Measurements from ENCODE around the gene PHF10. TPM values are rescaled to one million over a fixed set of nuclear protein-coding genes. Genes with fewer than 3 reads are reported as not detected.

PHF10 gene
- total and polyA plus RNA-seq, 2 experiments from 2014 or later: 5.9 to 10.7 TPM

DNA sequence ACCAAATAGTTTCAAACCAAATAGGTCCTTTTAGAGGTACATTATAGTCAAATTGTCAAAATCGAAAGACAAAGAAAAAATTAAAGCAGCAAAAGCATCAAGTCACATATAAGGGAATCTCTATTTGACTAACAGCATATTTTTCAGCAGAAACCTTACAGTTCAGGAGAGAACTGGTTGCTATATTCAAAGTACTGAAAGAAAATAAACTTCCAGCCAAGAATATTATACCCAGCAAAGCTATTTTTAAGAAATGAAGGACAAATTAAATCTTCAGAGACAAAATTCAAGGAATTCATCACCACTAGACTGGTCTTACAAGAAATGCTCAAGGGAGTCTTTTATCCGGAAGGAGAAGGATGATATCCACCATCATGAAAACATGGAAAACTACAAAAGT, 38.4 kb downstream of the PHF10 start:
- Histone ChIP-seq H3K4me1 (ENCODE audit: insufficient read depth) (peaks cover 3% of the 10 kb centered on the region; the same call in 1 of the 2 replicates), H2AFZ (no peak overlapping the region), H3K4me3 (no peak overlapping the region), H3K9me3 (ENCODE audit: low read depth) (peaks cover 6% of the 10 kb centered on the region), H3K9ac (no peak overlapping the region), H3K27me3 (replicated peaks; ENCODE audit: insufficient read depth) (no peaks in the 10 kb centered on the region), H3K27ac (no peak overlapping the region), H3K36me3 (ENCODE audit: low read depth) (peaks cover 30% of the 10 kb centered on the region), H4K20me1 (ENCODE audit: insufficient read depth) (no peaks in the 10 kb centered on the region), H3K4me2 (ENCODE audit: unreplicated experiment) (no peak overlapping the region), H3K9me2 (ENCODE audit: insufficient read depth) (no peaks in the 10 kb centered on the region), H3F3A (ENCODE audit: insufficient read depth) (0 out of 2 replicates have a peak, but pooled peaks cover 10% of the 10 kb centered on the region), H3K79me2 (ENCODE audit: insufficient read depth) (peaks cover 2% of the 10 kb centered on the region; the same call in 1 of the 2 replicates)
- whole genome bisulfite sequencing, 2 experiments (ENCODE audit: low coverage in 1 of 2, low lambda C conversion rate in 2 of 2, missing lambda C conversion rate in 2 of 2): 90 to 93% methylated on average over 2 of the region's 2 CpGs
- TF ChIP-seq EZH2phosphoT487 (IDR thresholded peaks at IDR 0.05; ENCODE audit: insufficient read depth, low read depth) (no peak), EZH2 (IDR thresholded peaks at IDR 0.05; ENCODE audit: insufficient read depth, poor library complexity, severe bottlenecking) (no peak)
- DNase-seq: no peak
- in situ Hi-C loops (cut with MboI): no loop called here

DNA sequence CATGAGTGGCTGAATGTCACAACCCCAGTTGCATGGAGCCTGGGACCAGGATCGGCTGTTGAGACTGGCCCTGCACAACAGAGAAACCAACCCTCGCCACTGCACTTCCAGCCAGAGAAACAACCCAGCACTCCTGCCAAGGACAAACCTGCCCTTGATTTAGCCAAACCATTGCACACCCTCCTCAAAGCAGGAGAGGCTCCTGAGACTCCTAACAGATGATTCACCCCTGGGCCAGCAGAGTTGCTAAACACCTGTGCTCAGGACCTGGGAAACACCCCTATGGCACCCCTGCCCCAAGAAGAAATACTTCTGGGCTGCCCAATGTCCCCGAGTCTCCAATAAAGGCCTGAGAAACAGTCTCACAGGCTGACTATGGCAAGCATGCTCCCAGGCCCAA, 40.2 kb downstream of the PHF10 start:
- 87 to 93% methylated on average over 3 of the region's 3 CpGs for WGBS, 2 experiments (ENCODE audit: low coverage in 1 of 2, low lambda C conversion rate in 2 of 2, missing lambda C conversion rate in 2 of 2)
- no peak for DNase-seq
- TF ChIP-seq EZH2 (IDR thresholded peaks at IDR 0.05; ENCODE audit: insufficient read depth, poor library complexity, severe bottlenecking) (no peak), EZH2phosphoT487 (IDR thresholded peaks at IDR 0.05; ENCODE audit: insufficient read depth, low read depth) (no peak)
- H3K27me3 ChIP-seq (replicated peaks; ENCODE audit: insufficient read depth): no peaks in the 10 kb centered on the region
- no peaks in the 10 kb centered on the region for H4K20me1 ChIP-seq (ENCODE audit: insufficient read depth)
- H3K27ac ChIP-seq: no peak overlapping the region
- 0 out of 2 replicates have a peak, but pooled peaks cover 4% of the 10 kb centered on the region for H3F3A ChIP-seq (ENCODE audit: insufficient read depth)
- no peaks in the 10 kb centered on the region for H3K4me1 ChIP-seq (ENCODE audit: insufficient read depth)
- H2AFZ ChIP-seq: no peak overlapping the region
- no peaks in the 10 kb centered on the region for H3K79me2 ChIP-seq (ENCODE audit: insufficient read depth)
- H3K9me3 ChIP-seq (ENCODE audit: low read depth): peaks cover 6% of the 10 kb centered on the region
- in situ Hi-C loops (cut with MboI): no loop called here
- no peak overlapping the region for H3K9ac ChIP-seq
- peaks cover 32% of the 10 kb centered on the region for H3K36me3 ChIP-seq (ENCODE audit: low read depth)
- H3K9me2 ChIP-seq (ENCODE audit: insufficient read depth): no peaks in the 10 kb centered on the region
- no peak overlapping the region for H3K4me3 ChIP-seq
- H3K4me2 ChIP-seq (ENCODE audit: unreplicated experiment): no peak overlapping the region

DNA sequence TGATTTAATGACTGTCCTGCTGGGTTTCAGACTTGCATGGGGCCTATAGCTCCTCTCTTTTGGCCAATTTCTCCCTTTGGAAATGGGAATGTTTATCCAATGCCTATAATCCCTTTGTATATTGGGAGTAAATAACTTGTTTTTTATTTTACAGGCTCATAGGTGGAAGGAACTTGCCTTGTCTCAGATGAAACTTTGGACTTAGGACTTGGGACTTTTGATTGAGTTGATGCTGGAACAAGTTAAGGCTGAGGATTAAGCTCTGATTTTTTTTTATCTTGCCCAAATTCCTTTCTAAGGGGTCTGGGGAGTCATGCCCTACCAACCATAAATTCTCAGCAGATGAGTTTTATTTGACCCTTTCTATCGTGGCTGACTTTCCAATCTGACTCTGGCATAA, 46.0 kb downstream of the PHF10 start:
- no peak for DNase-seq
- H3K27ac ChIP-seq: no peak overlapping the region
- no peak overlapping the region for H3K4me2 ChIP-seq (ENCODE audit: unreplicated experiment)
- TF ChIP-seq EZH2 (IDR thresholded peaks at IDR 0.05; ENCODE audit: insufficient read depth, poor library complexity, severe bottlenecking) (no peak), EZH2phosphoT487 (IDR thresholded peaks at IDR 0.05; ENCODE audit: insufficient read depth, low read depth) (no peak)
- H3K36me3 ChIP-seq (ENCODE audit: low read depth): peaks cover 9% of the 10 kb centered on the region; the same call in 1 of the 2 replicates
- H3K79me2 ChIP-seq (ENCODE audit: insufficient read depth): no peaks in the 10 kb centered on the region
- in situ Hi-C loops (cut with MboI): no loop called here
- H3K9ac ChIP-seq: no peak overlapping the region
- no peak overlapping the region for H3K4me3 ChIP-seq
- H3F3A ChIP-seq (ENCODE audit: insufficient read depth): no peaks in the 10 kb centered on the region
- H3K27me3 ChIP-seq (replicated peaks; ENCODE audit: insufficient read depth): no peaks in the 10 kb centered on the region
- H4K20me1 ChIP-seq (ENCODE audit: insufficient read depth): no peaks in the 10 kb centered on the region
- no peaks in the 10 kb centered on the region for H3K9me2 ChIP-seq (ENCODE audit: insufficient read depth)
- H2AFZ ChIP-seq: no peak overlapping the region
- no peaks in the 10 kb centered on the region for H3K4me1 ChIP-seq (ENCODE audit: insufficient read depth)
- no peaks in the 10 kb centered on the region for H3K9me3 ChIP-seq (ENCODE audit: low read depth)
- 94 to 97% methylated on average over 1 of the region's 1 CpG for WGBS, 2 experiments (ENCODE audit: low coverage in 1 of 2, low lambda C conversion rate in 2 of 2, missing lambda C conversion rate in 2 of 2)

DNA sequence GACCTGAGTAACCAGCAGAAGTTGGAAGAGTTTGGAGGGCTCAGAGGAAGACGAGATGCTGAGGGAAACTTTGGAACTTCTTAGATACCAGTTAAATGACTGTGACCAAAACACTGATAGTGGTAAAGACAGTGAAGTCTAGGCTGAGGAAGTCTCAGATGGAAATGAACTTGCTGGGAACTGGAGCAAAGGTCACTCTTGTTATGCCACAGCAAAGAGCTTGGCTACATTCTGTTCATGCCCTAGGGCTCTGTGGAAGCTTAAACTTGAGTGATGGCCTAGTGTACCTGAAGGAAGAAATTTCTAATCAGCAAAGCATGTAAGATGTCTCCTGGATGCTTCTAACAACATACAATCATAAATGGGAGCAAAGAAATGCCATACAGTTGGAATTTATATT, 47.2 kb downstream of the PHF10 start:
- Histone ChIP-seq H3K79me2 (ENCODE audit: insufficient read depth) (no peaks in the 10 kb centered on the region), H3K9me2 (ENCODE audit: insufficient read depth) (no peaks in the 10 kb centered on the region), H3K36me3 (ENCODE audit: low read depth) (peaks cover 9% of the 10 kb centered on the region; the same call in 1 of the 2 replicates), H3K9ac (no peak overlapping the region), H3K4me3 (no peak overlapping the region), H3K27ac (no peak overlapping the region), H3K4me1 (ENCODE audit: insufficient read depth) (no peaks in the 10 kb centered on the region), H3K4me2 (ENCODE audit: unreplicated experiment) (no peak overlapping the region), H3K9me3 (ENCODE audit: low read depth) (no peaks in the 10 kb centered on the region), H2AFZ (no peak overlapping the region), H3F3A (ENCODE audit: insufficient read depth) (no peaks in the 10 kb centered on the region), H3K27me3 (replicated peaks; ENCODE audit: insufficient read depth) (no peaks in the 10 kb centered on the region), H4K20me1 (ENCODE audit: insufficient read depth) (no peaks in the 10 kb centered on the region)
- TF ChIP-seq EZH2phosphoT487 (IDR thresholded peaks at IDR 0.05; ENCODE audit: insufficient read depth, low read depth): no peak
- no peak for TF ChIP-seq EZH2 (IDR thresholded peaks at IDR 0.05; ENCODE audit: insufficient read depth, poor library complexity, severe bottlenecking)
- 86 to 97% methylated on average over 1 of the region's 1 CpG for WGBS, 2 experiments (ENCODE audit: low coverage in 1 of 2, low lambda C conversion rate in 2 of 2, missing lambda C conversion rate in 2 of 2)
- no peak for DNase-seq
- in situ Hi-C loops (cut with MboI): no loop called here

DNA sequence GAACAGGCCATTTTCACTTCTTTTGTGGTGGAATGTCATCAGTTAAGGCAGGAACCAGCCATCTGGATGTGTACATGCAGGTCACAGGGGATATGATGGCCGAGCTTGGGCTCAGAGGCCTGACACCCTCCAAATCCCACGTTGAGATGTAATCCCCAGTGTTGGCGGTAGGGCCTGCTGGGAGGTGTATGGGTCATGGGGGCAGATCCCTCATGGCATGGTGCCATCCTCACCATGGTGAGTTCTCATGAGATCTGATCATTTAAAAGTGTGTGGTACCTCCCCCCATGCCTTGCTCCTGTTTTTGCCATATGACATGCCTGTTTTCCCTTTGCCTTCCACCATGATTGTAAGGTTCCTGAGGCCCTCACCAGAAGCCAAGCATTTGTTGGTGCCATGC, 49.3 kb downstream of the PHF10 start:
- H2AFZ ChIP-seq: no peak overlapping the region
- in situ Hi-C loops (cut with MboI): no loop called here
- no peaks in the 10 kb centered on the region for H3K9me2 ChIP-seq (ENCODE audit: insufficient read depth)
- H3K4me1 ChIP-seq (ENCODE audit: insufficient read depth): no peaks in the 10 kb centered on the region
- no peaks in the 10 kb centered on the region for H4K20me1 ChIP-seq (ENCODE audit: insufficient read depth)
- no peak overlapping the region for H3K27ac ChIP-seq
- H3K36me3 ChIP-seq (ENCODE audit: low read depth): 0 out of 2 replicates have a peak, but pooled peaks cover 2% of the 10 kb centered on the region
- H3F3A ChIP-seq (ENCODE audit: insufficient read depth): no peaks in the 10 kb centered on the region
- H3K27me3 ChIP-seq (replicated peaks; ENCODE audit: insufficient read depth): no peaks in the 10 kb centered on the region
- 95 to 98% methylated on average over 3 of the region's 3 CpGs for WGBS, 2 experiments (ENCODE audit: low coverage in 1 of 2, low lambda C conversion rate in 2 of 2, missing lambda C conversion rate in 2 of 2)
- H3K79me2 ChIP-seq (ENCODE audit: insufficient read depth): no peaks in the 10 kb centered on the region
- no peak for DNase-seq
- no peaks in the 10 kb centered on the region for H3K9me3 ChIP-seq (ENCODE audit: low read depth)
- TF ChIP-seq EZH2 (IDR thresholded peaks at IDR 0.05; ENCODE audit: insufficient read depth, poor library complexity, severe bottlenecking): no peak
- TF ChIP-seq EZH2phosphoT487 (IDR thresholded peaks at IDR 0.05; ENCODE audit: insufficient read depth, low read depth): no peak
- no peak overlapping the region for H3K4me3 ChIP-seq
- H3K4me2 ChIP-seq (ENCODE audit: unreplicated experiment): no peak overlapping the region
- no peak overlapping the region for H3K9ac ChIP-seq

Data from GM23248 (cell line).